NT2/D1 (cell line): ENCODE data around the gene HOXD3.

Experiments used
- SUZ12 ChIP-seq: IDR thresholded peaks from 2 replicates; pipeline ENCODE4 v1.6.1; 2011; ENCODE audit not compliant: insufficient read length, insufficient read depth; ENCODE audit errors: extremely low read depth
- YY1 ChIP-seq: IDR thresholded peaks from 2 replicates; pipeline ENCODE4 v1.6.1; 2011; ENCODE audit not compliant: insufficient read length, insufficient read depth
- ZNF274 ChIP-seq: IDR thresholded peaks from 2 replicates; pipeline ENCODE4 v1.6.1; 2011; ENCODE audit warnings: mild to moderate bottlenecking, low read depth, low read length

GRCh38 chr2:176127774-176128072, 29.4 kb upstream of the HOXD3 start:
- TF ChIP-seq YY1 (no peak), SUZ12 (no peak), ZNF274 (no peak)
